ENCODE results near the gene DMWD. TPM values are rescaled to one million over a fixed set of nuclear protein-coding genes. Genes with fewer than 3 reads are reported as not detected.
"Not testable (repeated sequence)": the region's sequence is repeated elsewhere in the genome, so short reads cannot be mapped to it uniquely, and the experiment has no call there.

Gene DMWD
- total RNA-seq, 1 experiment from 2014 or later, result 44.3 TPM

DNA sequence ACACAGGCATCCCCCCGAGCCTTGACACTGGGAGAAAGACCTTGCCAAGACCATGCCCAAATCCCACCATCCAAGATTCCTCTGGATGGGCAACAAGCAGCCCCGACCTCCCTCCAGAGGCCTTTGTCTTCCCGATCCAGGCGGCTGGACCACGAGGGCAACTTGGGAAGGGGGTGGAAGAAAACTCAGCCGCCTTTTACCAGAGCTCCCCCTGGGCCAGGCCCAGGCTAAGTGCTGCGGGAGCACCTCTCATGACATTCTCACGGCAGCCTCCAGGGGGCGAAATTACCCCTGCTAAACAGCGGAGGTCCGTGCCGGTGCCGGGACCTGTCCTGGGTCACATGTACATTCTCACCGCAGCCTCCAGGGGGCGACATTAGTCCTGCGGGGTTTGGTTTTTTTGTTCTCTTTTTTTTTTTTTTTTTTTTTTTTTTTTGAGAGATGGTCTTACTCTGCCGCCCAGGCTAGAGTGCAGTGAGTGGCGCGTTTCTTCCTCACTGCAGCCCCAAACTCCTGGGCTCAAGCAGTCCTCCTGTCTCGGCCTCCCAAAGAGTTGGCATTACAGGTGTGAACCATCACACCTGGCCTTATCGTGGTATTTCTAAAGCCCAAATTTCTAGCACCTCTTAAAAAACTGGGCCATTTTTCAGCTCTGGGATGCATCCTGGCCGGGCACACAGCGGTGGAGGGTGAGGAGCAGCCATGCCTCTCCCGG, 24.5 kb upstream of the DMWD start:
- peak; percentile 92 for DNase-seq (ENCODE audit: low read depth)

DNA sequence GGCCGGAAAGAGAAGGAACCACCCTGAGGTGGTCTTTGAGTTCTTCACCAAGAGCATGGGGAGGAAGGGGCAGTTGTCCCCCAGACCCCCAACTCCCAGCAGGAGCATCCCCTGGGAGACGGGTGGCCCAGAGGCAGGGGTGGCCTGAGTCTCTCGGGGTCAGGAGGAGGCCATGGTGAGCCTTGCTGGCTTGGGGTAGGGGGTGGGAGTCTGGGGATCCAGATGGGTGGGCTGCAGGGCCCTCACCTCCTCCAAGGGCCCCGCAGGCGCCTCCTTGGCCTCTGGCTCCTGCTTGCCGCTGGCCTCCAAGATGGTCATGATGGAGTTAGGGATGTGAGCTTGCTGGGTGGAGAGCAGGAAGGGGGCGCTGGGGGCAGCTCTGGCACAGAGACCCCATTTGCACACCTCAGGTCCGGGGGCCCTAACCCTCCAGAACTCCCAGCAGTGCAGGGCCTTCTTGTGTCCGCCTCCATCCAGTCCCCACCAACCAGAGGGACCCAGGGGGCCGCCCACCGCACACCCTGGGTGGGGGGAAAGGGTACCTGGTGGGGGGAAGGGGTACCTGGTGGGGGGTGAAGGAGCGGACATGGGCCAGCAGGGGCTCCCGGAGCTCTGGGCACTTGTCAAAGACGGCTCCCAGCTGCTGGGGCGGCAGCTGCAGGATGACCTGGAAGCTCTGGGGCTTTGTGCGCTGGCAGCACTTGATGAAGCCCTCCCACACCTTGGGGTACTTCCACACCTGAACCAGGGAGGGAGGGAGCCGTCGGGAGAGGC, 23.8 kb upstream of the DMWD start:
- no peak for DNase-seq (ENCODE audit: low read depth)

DNA sequence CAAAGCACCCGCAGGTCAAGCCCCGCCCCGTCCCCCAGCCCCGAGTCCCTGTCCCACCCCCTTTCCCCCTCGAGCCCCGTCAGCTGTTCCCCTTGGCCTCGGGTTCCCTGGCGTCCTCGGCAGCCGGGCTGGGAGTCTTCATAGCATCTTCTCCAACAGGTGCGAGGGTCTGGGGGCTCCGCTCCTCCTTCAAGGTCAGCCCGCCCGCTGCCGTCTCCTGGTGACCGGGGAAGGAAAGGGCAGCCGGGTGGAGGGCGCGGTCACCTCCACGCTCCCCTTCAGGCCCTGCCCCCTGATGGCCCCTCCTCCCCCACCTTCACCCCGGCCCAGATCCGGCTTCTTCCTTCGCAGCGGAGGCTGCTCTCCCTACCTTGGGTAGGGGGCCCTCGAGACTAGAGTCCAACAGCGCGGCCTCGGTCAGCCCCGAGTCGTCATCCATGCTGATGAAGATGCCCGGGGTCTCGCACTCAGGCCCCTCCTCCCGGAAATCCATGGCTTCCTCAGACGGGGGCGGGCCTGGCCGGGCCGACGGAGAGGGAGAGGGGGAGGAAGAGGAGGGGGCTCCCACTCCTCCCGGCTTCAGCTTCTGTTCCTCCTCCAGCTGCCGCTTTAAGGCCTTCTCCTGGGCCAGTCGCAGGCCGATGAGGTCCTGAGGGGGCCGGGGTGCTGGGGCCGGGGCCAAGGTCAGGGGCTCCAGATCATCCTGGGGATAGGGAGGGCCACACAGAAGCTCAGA, 23.0 kb upstream of the DMWD start:
- DNase-seq (ENCODE audit: low read depth), result no peak

DNA sequence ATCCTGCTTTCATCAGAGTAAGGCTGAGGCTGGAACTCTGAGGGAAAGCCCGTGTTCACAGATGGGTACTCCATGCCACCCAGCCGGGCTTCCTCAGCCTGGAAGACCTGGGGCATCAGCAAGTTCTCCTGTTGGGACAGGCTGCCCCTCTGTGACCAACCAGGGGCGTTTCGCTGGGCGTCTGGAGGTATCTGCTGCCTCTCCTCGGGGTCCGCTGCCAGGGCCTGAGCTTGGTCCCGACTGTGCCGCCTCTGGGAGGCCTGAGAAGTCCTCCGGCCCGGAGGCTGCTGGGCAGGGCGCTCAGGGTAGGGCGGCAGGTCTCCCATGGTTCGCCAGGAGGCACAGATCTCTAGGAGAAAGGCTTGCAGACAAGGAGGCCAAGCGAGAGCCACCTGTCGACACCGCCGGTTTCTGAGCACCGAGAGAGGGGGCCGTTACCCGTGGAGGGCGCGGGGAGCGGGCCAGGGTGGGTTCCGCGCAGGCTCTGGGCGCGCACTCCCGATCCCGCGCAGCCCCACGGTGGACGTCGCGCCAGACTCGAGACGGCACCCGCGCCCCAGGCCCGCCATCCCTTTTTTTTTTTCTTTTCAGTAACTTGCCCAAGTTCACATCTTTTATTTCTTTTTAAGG, 22.3 kb upstream of the DMWD start, which contains the start of gene RSPH6A:
TSS of gene RSPH6A (minus strand) at position 458 of the 630 bp plus-strand sequence. CDS start at position 326, 132 bp downstream.
- no peak for DNase-seq (ENCODE audit: low read depth)

DNA sequence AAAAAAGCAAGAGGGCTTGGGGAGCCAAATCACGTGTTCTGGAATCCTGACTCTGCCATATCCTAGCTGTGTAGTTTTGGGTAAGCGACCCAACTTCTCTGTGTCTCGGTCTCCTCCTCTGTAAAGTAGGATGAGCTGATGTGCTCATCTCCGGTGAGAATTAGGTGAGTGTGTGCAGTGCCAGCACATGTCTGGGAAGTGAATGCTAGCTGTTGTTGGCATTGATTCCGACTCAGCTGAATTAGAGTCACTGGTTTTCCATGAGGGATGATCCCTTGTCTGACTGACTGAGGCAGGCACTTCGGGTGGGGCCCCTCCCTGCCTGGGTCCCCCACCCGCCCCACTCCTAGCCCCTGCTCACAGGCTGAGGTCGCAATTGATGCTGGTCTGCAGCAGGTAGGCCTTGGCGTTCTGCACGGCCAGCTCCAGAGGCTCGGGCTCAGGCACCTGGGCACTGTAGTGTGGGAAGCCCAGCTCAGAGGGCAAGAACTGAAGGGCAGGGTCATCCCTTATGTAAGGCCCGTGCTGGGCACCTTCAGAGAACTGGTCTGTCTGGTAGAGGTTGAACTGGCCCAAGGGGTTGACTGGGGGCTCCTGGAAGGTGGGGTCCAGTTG, 21.6 kb upstream of the DMWD start:
- DNase-seq (ENCODE audit: low read depth), result no peak

DNA sequence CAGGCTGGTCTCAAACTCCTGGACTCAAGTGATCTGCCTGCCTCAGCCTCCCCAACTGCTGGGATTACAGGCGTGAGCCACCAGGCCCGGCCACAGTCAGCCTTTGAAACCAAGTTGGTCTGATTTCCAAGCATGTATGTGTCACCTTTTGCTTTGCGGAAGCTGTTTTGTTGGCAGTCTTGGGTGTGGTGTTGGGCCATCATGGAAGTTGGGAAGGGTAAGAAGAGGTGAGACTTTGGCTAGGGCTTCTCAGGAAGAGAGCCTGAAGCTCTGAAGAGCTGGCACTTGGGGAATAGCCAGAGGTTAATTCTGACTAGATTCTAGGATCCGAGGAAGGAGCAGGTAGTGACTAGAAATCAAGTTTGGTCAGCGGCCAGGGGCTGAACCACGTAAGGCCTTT, 19.7 kb upstream of the DMWD start:
- no peak for DNase-seq (ENCODE audit: low read depth)

DNA sequence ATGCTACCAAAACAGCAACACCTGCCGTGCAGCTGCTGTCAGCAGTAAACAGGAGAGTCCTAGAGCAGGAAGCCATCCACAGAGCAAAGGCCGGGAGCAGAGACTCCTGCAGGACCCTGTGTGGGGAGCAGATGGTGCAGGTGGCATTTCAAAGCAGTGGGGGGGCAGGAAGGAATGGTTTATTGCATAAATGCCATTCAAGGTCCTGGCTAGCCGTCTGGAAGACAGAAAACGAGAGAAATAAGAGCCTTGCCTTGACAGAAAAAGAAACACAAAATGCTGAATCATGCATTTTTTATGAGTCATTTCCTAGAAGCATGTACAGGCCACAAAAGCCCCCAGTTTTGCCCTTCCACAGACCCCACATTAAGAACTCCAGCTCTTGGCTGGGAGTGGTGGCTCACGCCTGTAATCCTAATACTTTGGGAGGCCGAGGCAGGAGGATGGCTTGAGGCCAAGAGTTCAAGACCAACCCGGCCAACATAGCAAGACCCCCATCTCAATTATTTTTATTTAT, 17.1 kb upstream of the DMWD start:
- DNase-seq (ENCODE audit: low read depth), result peak; percentile 94

DNA sequence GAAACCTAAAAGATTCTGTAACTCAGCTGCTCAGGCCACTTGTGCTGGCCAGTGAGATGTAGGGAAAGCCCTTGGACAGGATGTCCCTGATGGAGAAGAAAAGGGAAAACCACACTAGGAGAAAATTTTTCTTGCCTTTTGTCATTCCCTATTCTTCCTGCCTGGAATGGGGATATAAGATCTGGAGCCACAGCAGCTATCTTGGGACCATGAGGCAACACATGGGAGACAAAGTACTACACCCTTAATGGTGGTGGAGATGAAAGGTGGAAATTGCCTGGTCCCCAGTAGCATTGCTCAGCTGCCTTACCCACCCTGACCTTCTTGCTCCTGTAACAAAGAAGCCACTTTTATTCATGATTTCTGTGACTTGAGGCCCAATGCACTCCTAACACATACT, 13.1 kb upstream of the DMWD start:
- DNase-seq (ENCODE audit: low read depth), result no peak

DNA sequence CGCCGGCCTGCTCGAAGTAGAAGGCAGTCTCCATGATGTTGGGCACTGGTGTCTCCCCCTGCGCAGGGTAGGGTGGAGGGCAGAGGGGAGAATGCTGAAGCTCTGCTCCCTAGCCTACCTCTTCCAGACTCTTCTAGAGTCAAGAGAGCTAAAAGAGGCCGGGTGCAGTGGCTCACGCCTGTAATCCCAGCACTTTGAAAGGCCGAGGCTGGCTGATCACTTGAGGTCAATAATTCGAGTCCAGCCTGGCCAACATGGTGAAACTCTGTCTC, 12.2 kb upstream of the DMWD start:
- DNase-seq (ENCODE audit: low read depth), result no peak

DNA sequence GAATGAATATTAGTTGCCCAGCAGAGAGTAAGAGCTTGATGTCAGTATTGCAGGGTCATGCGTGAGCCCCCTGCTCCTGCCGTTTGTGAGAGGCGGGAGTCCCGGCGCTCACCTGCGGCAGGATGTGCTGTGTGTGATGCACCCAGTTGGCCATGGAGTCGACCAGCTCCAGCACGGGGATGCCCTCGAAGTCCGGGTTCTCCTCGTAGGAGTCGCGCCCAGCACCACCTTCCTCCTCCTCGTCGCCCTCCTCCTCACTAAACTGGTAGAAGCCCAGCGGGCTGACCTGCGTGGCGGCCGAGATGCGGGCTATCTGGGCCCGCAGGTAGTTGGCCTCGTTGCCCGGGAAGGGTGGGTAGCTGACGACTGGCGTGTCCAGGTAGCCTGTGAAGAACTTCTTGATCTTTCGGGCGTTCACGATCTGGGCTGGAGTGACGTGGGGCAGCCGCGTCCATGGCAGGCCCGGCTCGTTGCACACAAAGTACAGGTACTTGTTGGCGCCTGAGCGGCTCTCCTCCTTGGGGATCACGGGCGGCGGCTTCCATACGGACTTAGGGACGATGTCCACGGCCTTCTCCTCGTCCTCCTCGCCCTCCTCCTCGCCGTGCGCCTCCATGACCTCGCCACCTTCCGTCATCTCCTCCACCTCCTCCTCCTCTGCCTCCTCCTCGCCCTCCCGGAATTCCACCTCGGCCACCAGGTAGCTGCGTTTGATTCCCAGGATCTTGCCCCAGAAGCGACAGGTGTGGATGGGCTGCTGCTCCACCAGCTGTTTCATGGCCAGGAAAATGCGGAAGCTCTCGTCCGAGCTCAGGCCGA, 11.7 kb upstream of the DMWD start:
- no peak for DNase-seq (ENCODE audit: low read depth)

DNA sequence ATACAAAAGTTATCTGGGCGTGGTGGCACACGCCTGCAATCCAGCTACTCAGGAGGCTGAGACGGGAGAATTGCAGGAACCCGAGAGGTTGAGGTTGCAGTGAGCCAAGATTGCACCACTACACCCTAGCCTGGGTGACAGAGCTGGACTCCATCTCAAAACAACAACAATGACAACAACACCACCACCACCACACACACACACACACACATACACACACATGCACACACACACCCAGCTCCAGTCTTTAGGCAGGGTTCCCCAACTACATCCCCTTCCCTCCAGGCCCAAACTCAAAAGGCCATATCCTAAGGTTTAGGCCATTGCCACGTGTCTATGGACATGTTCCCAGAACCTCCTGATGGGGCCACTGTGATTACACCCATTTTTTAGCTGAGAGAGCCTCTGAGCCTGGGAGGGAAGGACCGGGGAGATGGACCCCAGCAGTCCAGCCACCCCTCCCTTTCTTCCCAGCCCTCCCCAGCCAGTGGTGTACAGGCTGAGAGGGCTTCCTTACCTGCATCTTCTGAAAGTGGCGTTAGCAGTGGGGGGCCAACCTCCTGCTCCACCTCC, 9.0 kb upstream of the DMWD start:
- DNase-seq (ENCODE audit: low read depth), result no peak

DNA sequence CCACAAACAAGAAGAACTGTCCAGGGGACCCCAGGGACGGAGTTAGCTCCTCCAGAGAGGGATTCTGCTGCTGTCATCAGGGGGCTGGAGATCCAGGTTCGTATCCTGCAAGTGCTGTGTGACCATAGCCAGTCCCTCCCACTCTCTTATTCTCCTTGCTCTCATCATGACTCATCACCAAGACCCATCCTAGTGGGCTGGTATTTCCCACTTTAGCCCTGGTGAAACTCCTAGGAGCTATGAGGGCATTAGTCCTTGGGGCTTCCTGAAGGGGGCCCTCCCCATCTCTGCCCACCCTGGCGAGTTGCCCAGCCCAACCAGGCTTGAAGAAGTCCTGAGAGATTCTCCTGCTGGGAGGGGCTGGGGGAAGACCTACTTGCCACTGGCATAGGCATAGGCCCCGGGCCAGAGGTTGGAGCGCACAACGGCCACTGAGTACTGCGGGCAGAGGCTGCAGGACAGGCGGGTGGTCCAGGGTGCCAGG, 7.5 kb upstream of the DMWD start:
- peak; percentile 76 for DNase-seq (ENCODE audit: low read depth)

DNA sequence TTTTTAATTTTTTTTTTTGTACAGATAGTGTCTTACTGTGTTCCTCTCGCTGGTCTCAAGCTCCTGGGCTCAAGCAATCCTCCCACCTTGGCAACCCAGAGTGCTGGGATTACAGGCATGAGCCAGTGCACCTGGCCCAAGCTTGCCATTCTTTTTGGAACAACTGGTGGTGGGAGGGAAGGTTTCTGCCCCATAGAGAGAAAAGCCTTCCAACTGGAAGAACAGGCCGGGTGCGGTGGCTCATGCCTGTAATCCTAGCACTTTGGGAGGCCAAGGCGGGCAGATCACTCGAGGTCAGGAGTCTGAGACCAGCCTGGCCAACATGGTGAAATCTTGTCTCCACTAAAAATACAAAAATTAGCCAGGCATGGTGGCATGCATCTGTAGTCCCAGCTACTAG, 6.9 kb upstream of the DMWD start:
- DNase-seq (ENCODE audit: low read depth), result not testable (repeated sequence)

DNA sequence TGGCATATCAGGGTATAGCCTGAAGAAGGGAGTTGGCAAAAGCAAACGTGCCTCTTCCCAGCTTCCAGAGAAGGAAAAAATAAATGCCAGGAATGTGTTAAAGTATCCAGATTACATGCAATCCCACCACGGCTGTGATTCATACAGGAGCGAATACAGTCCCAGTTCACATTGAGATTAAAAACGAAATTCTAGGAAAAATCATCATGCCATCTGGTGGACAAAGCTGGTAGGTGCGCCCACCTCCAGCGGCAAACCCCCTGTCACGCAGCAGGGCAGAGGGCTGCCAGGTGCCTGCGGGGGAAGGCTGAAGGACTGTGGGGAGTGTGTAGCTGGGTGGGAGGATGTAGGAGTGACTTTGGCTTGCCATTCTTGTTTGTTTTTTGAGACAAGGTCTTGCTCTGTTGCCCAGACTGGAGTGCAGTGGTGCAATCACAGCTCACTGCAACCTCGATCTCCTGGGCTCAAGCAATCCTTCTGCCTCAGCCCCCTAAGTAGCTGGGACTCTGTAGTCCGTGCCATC, 6.4 kb upstream of the DMWD start:
- peak; percentile 77 for DNase-seq (ENCODE audit: low read depth)

DNA sequence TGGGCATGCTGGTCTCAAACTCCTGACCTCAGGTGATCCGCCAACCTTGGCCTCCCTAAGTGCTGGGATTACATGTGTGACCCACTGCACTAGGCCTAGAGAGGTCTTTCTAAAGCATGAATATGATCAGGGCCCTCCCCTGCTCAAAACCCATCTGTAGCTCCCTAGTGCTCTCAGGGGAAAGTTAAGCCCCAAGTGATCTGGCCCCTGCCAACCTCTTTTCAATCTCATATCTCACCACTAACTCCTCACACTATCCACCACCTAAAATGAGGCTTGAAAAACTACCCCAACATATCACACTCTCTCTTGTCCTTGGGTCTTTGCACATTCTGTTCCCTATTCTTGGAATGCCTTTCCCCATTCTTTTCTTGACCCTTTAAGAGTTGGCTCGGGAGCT, 2.0 kb upstream of the DMWD start:
- DNase-seq (ENCODE audit: low read depth), result no peak

DNA sequence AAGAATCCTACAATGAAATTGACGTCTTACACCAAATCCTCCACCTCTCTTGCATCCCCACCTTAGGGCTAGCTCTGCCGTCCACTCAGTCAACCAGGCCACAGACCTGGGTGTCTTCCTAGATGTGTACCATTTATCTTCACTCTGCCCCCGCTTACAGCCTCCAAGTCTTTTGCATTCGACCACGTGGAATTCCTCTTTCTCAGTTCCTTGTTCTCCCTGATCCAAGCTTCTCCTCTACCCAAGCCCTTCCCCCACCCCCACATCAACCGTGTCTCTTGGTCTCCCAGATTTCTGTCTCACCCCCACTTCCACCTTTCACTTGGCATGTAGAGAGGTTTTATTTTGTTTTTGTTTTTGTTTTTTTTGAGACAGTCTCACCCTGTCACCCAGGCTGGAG, 1.2 kb upstream of the DMWD start:
- no peak for DNase-seq (ENCODE audit: low read depth)

DNA sequence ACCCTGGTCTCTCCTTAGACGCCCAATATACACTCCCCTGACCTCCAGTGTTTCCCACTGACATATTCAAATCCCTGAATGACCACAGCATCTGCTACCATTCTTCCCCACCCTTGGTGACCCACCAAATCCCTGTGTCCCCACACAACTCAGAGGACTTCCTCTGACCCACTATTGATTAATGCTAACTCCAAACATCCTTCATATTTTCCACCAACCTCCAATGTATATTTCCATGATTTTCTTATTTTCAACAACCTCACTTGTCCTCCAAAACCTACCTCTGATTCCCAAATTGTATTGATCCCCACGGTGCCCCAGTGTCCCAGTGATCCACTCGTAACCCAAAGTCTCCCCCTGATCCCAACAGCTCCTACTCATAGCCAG, 526 bp upstream of the DMWD start:
- DNase-seq (ENCODE audit: low read depth), result no peak

DNA sequence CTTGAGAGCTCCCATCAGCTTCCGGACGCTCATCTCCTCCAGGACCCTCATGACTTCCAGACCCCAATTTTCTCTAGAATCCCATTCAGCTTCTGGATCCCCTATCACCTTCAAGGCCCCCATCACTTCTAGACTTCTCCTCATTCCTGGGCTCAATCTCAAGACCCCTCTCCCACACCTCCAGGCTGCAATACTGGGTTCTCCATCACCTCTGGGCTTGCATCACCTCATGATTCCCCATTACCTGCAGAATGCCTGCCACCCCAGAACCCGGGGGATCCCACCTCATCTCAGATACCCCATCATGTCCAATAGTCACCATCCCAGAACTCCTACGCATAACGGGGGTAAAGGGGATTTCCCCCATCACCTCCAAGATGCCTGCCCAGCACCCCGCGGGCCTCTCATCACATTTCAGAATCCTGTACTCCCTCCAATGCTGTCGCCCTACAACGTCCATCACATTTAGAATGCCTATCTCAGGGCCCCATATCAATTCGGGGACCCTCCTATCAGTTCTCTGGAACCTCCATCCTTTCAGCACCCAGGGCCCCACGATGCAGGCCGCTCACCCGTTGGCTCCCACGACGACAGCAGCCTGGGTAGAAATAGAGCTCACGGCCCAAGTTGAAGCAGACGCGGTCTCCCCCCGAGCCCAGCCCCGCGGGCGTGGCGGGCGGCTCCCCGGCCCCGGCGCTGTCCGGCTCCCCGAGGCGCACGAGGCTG, 738 bp downstream of the DMWD start:
- no peak for DNase-seq (ENCODE audit: low read depth)

DNA sequence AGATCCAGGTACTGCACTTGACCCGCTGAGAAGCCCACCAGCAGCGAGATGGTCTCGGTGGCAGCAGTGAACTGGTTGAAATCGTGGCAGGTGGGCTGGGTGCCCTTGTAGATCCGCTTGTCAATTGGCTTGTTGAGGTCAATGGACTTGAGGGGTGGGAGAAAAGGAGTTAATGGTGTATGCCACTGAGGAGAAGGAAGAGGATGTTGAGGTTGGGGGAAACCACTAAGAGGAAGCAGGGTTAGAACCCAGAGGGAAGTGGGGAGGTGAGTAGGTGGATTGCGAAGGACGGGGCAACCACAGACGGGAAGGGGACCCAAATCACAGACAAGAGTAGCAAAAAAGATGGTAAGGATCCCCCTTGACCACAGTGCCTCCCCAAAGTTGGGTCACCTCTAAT, 1.7 kb downstream of the DMWD start:
- no peak for DNase-seq (ENCODE audit: low read depth)
